ENCODE measurements around the gene DBNDD2. TPM values are rescaled to one million over a fixed set of nuclear protein-coding genes. Genes with fewer than 3 reads are reported as not detected.

Gene DBNDD2
- total and polyA plus RNA-seq, 2 donors (not counting 1 experiment from before 2014, with no cell fraction given): 4.8 to 51.8 TPM

GRCh38 chr20:45456632-45457031 lies 48.5 kb downstream of the DBNDD2 start:
- Histone ChIP-seq H3K9me3 (ENCODE audit: control insufficient read depth, insufficient read depth, low read depth, low read length) (no peaks in the 10 kb centered on the region), H3K36me3 (ENCODE audit: control insufficient read depth, insufficient read depth, low read length) (no peaks in the 10 kb centered on the region), H3K4me1 (ENCODE audit: control insufficient read depth, extremely low read depth, insufficient read depth, low read length) (no peaks in the 10 kb centered on the region), H3K4me3 (replicated peaks in 1 of 4; ENCODE audit: control extremely low read depth in 1 of 4, insufficient read depth in 1 of 4, low read depth in 3 of 4, low read length in 4 of 4) (no peak overlapping the region), H3K27me3 (ENCODE audit: control insufficient read depth, insufficient read depth, low read length) (no peaks in the 10 kb centered on the region), H3K79me2 (ENCODE audit: control insufficient read depth, insufficient read depth, low read length) (no peaks in the 10 kb centered on the region), H2AFZ (ENCODE audit: low read length) (no peak overlapping the region), H4K20me1 (ENCODE audit: control insufficient read depth, extremely low read depth, insufficient read depth, low read length) (no peaks in the 10 kb centered on the region), H3K27ac (ENCODE audit: insufficient read depth, low read length) (no peak overlapping the region), H3K9ac (ENCODE audit: insufficient read depth, low read length) (no peak overlapping the region), H3K4me2 (ENCODE audit: extremely low read depth, insufficient read depth, low read length) (no peak overlapping the region)
- no peak for TF ChIP-seq EZH2 (IDR thresholded peaks at IDR 0.05; ENCODE audit: low read length, missing control alignments)
- no peak for TF ChIP-seq CTCF (conservative IDR thresholded peaks at IDR 0.05 in 1 of 2, IDR thresholded peaks at IDR 0.05 in 1 of 2; ENCODE audit: low read depth in 1 of 2, low read length in 2 of 2)
- no peak for DNase-seq (ENCODE audit: low read depth in 2 of 2)

DNA sequence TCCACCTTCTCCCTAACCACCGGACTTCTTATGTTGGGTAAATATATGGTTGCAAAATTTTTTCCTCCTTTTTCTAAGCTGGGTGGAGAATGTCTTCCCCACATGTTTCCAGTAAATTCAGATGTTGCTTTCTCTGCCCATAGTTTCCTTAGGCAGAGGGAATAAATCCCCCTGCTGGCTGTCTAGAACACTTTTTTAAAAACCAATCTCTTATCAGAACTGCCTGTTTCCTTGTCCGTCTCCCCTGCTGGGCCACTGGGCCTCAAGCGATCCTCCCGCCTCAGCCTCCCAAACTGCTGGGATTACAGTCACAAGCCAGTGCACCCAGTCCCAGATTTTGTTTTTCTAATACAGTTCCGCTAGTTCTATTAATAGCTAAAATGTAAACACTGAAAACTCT lies 51.5 kb downstream of the DBNDD2 start:
- Histone ChIP-seq H3K4me1 (ENCODE audit: control insufficient read depth, extremely low read depth, insufficient read depth, low read length) (no peaks in the 10 kb centered on the region), H3K9me3 (ENCODE audit: control insufficient read depth, insufficient read depth, low read depth, low read length) (no peaks in the 10 kb centered on the region), H4K20me1 (ENCODE audit: control insufficient read depth, extremely low read depth, insufficient read depth, low read length) (no peaks in the 10 kb centered on the region), H2AFZ (ENCODE audit: low read length) (no peak overlapping the region), H3K27me3 (ENCODE audit: control insufficient read depth, insufficient read depth, low read length) (peaks cover 2% of the 10 kb centered on the region), H3K36me3 (ENCODE audit: control insufficient read depth, insufficient read depth, low read length) (no peaks in the 10 kb centered on the region), H3K9ac (ENCODE audit: insufficient read depth, low read length) (no peak overlapping the region), H3K27ac (ENCODE audit: insufficient read depth, low read length) (no peak overlapping the region), H3K79me2 (ENCODE audit: control insufficient read depth, insufficient read depth, low read length) (no peaks in the 10 kb centered on the region), H3K4me2 (ENCODE audit: extremely low read depth, insufficient read depth, low read length) (no peak overlapping the region), H3K4me3 (replicated peaks in 1 of 4; ENCODE audit: control extremely low read depth in 1 of 4, insufficient read depth in 1 of 4, low read depth in 3 of 4, low read length in 4 of 4) (no peak overlapping the region)
- peak in 1 of 2 donors; percentile 23 for TF ChIP-seq CTCF (conservative IDR thresholded peaks at IDR 0.05 in 1 of 2, IDR thresholded peaks at IDR 0.05 in 1 of 2; ENCODE audit: low read depth in 1 of 2, low read length in 2 of 2)
- no peak for TF ChIP-seq EZH2 (IDR thresholded peaks at IDR 0.05; ENCODE audit: low read length, missing control alignments)
- no peak for DNase-seq (ENCODE audit: low read depth in 2 of 2)

Other genes starting within 250 kb of the DBNDD2 start
- not detected in 2 replicates for gene PI3, start 233.4 kb upstream of the DBNDD2 start, total RNA-seq
- gene PI3, start 233.4 kb upstream of the DBNDD2 start, polyA plus RNA-seq: not detected in 2 replicates
- gene SEMG1, start 201.3 kb upstream of the DBNDD2 start, total RNA-seq: not detected in 2 replicates
- gene SEMG1, start 201.3 kb upstream of the DBNDD2 start, polyA plus RNA-seq: not detected in 2 replicates
- not detected in 2 replicates for gene SEMG2, start 186.9 kb upstream of the DBNDD2 start, total RNA-seq
- gene SEMG2, start 186.9 kb upstream of the DBNDD2 start, polyA plus RNA-seq: not detected in 2 replicates
- 0.17 and 0.77 TPM in 2 replicates for gene SLPI, start 153.7 kb upstream of the DBNDD2 start, total RNA-seq
- 3.7 TPM in 1 of 2 replicates, not detected in the other for gene SLPI, start 153.7 kb upstream of the DBNDD2 start, polyA plus RNA-seq
- gene RBPJL, start 101.4 kb upstream of the DBNDD2 start, total RNA-seq: not detected in 2 replicates
- not detected in 2 replicates for gene RBPJL, start 101.4 kb upstream of the DBNDD2 start, polyA plus RNA-seq
- under 0.01 TPM in 2 replicates for gene MATN4, start 100.0 kb upstream of the DBNDD2 start, total RNA-seq
- gene MATN4, start 100.0 kb upstream of the DBNDD2 start, polyA plus RNA-seq: 0.02 and 0.06 TPM in 2 replicates
- 142 and 175 TPM in 2 replicates for gene SDC4, start 59.9 kb upstream of the DBNDD2 start, total RNA-seq
- 226 and 312 TPM in 2 replicates for gene SDC4, start 59.9 kb upstream of the DBNDD2 start, polyA plus RNA-seq
- 20.0 and 20.5 TPM in 2 replicates for gene SYS1, start 45.1 kb upstream of the DBNDD2 start, total RNA-seq
- 21.9 and 23.4 TPM in 2 replicates for gene SYS1, start 45.1 kb upstream of the DBNDD2 start, polyA plus RNA-seq
- under 0.01 TPM in 1 of 2 replicates, not detected in the other for gene TP53TG5, start 30.0 kb upstream of the DBNDD2 start, total RNA-seq
- gene TP53TG5, start 30.0 kb upstream of the DBNDD2 start, polyA plus RNA-seq: 0.14 TPM in 1 of 2 replicates, not detected in the other
- gene PIGT, start 7.9 kb downstream of the DBNDD2 start, total RNA-seq: 25.8 and 26.2 TPM in 2 replicates
- gene PIGT, start 7.9 kb downstream of the DBNDD2 start, polyA plus RNA-seq: 53.9 and 70.0 TPM in 2 replicates
- not detected in 2 replicates for gene WFDC2, start 61.5 kb downstream of the DBNDD2 start, total RNA-seq
- not detected in 2 replicates for gene WFDC2, start 61.5 kb downstream of the DBNDD2 start, polyA plus RNA-seq
- gene SPINT3, start 107.3 kb downstream of the DBNDD2 start, total RNA-seq: not detected in 2 replicates
- not detected in 2 replicates for gene SPINT3, start 107.3 kb downstream of the DBNDD2 start, polyA plus RNA-seq
- not detected in 2 replicates for gene WFDC6, start 131.2 kb downstream of the DBNDD2 start, total RNA-seq
- not detected in 2 replicates for gene WFDC6, start 131.2 kb downstream of the DBNDD2 start, polyA plus RNA-seq
- not detected in 2 replicates for gene EPPIN, start 139.1 kb downstream of the DBNDD2 start, total RNA-seq
- gene EPPIN, start 139.1 kb downstream of the DBNDD2 start, polyA plus RNA-seq: not detected in 2 replicates
- gene WFDC8, start 171.0 kb downstream of the DBNDD2 start, total RNA-seq: not detected in 2 replicates
- gene WFDC8, start 171.0 kb downstream of the DBNDD2 start, polyA plus RNA-seq: not detected in 2 replicates
- not detected in 2 replicates for gene WFDC10A, start 221.4 kb downstream of the DBNDD2 start, total RNA-seq
- not detected in 2 replicates for gene WFDC10A, start 221.4 kb downstream of the DBNDD2 start, polyA plus RNA-seq
- not detected in 2 replicates for gene WFDC9, start 223.0 kb downstream of the DBNDD2 start, total RNA-seq
- not detected in 2 replicates for gene WFDC9, start 223.0 kb downstream of the DBNDD2 start, polyA plus RNA-seq